SK-N-SH treated with all-trans-retinoic acid at 6 μM for 48 hours (cell line): ENCODE measurements around the gene SAP30.
A peak's percentile ranks its signal among the peaks of the same experiment; 100 is the strongest.

ENCODE experiments used
- ATAC-seq: fragments of 200-7000 bp; cut with Tn5 transposase; 3 replicates; pipeline ENCODE4 v1.9.1; 2020; ENCODE audit warnings: mild to moderate bottlenecking, moderate library complexity
- ARNTL ChIP-seq: fragments of 450-650 bp; formaldehyde crosslinking; IDR thresholded peaks from 2 replicates; pipeline ENCODE4 v1.5.0; 2020; ENCODE audit warnings: low read depth, mild to moderate bottlenecking, moderate library complexity, borderline replicate concordance
- BACH2 ChIP-seq: fragments of 250-450 bp; sonication (Bioruptor Pico); IDR thresholded peaks from 2 replicates; pipeline ENCODE4 v1.9.0; 2021; ENCODE audit warnings: mild to moderate bottlenecking, borderline replicate concordance
- CREB5 ChIP-seq: fragments of 250-450 bp; sonication (Bioruptor Pico); IDR thresholded peaks from 2 replicates; pipeline ENCODE4 v1.5.1; 2020; ENCODE audit warnings: low read depth, mild to moderate bottlenecking, moderate library complexity
- CSDC2 ChIP-seq: fragments of 250-450 bp; sonication (Bioruptor Pico); IDR thresholded peaks from 2 replicates; pipeline ENCODE4 v1.5.0; 2020; ENCODE audit warnings: mild to moderate bottlenecking, moderate library complexity
- CSRNP3 ChIP-seq: fragments of 250-450 bp; sonication (Bioruptor Pico); IDR thresholded peaks from 2 replicates; pipeline ENCODE4 v1.5.1; 2021; ENCODE audit warnings: mild to moderate bottlenecking, moderate library complexity
- ESRRG ChIP-seq: fragments of 250-450 bp; sonication (Bioruptor Pico); IDR thresholded peaks from 2 replicates; pipeline ENCODE4 v1.6.1; 2021; ENCODE audit warnings: mild to moderate bottlenecking
- GLIS3 ChIP-seq: fragments of 250-450 bp; sonication (Bioruptor Pico); IDR thresholded peaks from 2 replicates; pipeline ENCODE4 v1.5.0; 2020; ENCODE audit warnings: mild to moderate bottlenecking, moderate library complexity
- ISL1 ChIP-seq: fragments of 250-450 bp; sonication (Bioruptor Pico); IDR thresholded peaks from 2 replicates; pipeline ENCODE4 v2.1.2; 2022; ENCODE audit warnings: mild to moderate bottlenecking, moderate library complexity
- OSR1 ChIP-seq: fragments of 250-450 bp; sonication (Bioruptor Pico); IDR thresholded peaks from 2 replicates; pipeline ENCODE4 v1.8.0; 2022; ENCODE audit warnings: moderate library complexity, mild to moderate bottlenecking, inconsistent platforms
- PATZ1 ChIP-seq: fragments of 250-450 bp; sonication (Bioruptor Pico); IDR thresholded peaks from 2 replicates; pipeline ENCODE4 v1.8.0; 2020; ENCODE audit warnings: mild to moderate bottlenecking, moderate library complexity, borderline replicate concordance
- POU6F1 ChIP-seq: fragments of 250-450 bp; sonication (Bioruptor Pico); IDR thresholded peaks from 2 replicates; pipeline ENCODE4 v1.8.0; 2021; ENCODE audit warnings: low read depth, mild to moderate bottlenecking, moderate library complexity, borderline replicate concordance
- PPARA ChIP-seq: fragments of 250-450 bp; sonication (Bioruptor Pico); IDR thresholded peaks from 2 replicates; pipeline ENCODE4 v1.5.0; 2020; ENCODE audit warnings: mild to moderate bottlenecking, borderline replicate concordance
- RARB ChIP-seq: fragments of 250-450 bp; sonication (Bioruptor Pico); IDR thresholded peaks from 2 replicates; pipeline ENCODE4 v1.8.0; 2021; ENCODE audit warnings: mild to moderate bottlenecking, moderate library complexity
- SNAI2 ChIP-seq: fragments of 250-450 bp; sonication (Bioruptor Pico); IDR thresholded peaks from 2 replicates; pipeline ENCODE4 v1.5.0; 2020; ENCODE audit warnings: mild to moderate bottlenecking, moderate library complexity
- TCF4 ChIP-seq: fragments of 250-450 bp; sonication (Bioruptor Pico); IDR thresholded peaks from 2 replicates; pipeline ENCODE4 v1.8.0; 2021; ENCODE audit warnings: mild to moderate bottlenecking, moderate library complexity, borderline replicate concordance
- TOX ChIP-seq: fragments of 250-450 bp; sonication (Bioruptor Pico); IDR thresholded peaks from 2 replicates; pipeline ENCODE4 v1.8.0; 2021; ENCODE audit warnings: mild to moderate bottlenecking, moderate library complexity, borderline replicate concordance
- TSHZ2 ChIP-seq: fragments of 250-450 bp; sonication (Bioruptor Pico); IDR thresholded peaks from 2 replicates; pipeline ENCODE4 v1.5.0; 2020; ENCODE audit warnings: mild to moderate bottlenecking, moderate library complexity
- ZC3H10 ChIP-seq: fragments of 250-450 bp; sonication (Bioruptor Pico); IDR thresholded peaks from 2 replicates; pipeline ENCODE4 v1.5.1; 2021; ENCODE audit warnings: mild to moderate bottlenecking, moderate library complexity
- ZFP3 ChIP-seq: fragments of 250-450 bp; sonication (Bioruptor Pico); IDR thresholded peaks from 2 replicates; pipeline ENCODE4 v1.5.0; 2020; ENCODE audit warnings: mild to moderate bottlenecking, moderate library complexity
- ZFP30 ChIP-seq: fragments of 450-650 bp; formaldehyde crosslinking; IDR thresholded peaks from 2 replicates; pipeline ENCODE4 v1.5.0; 2022; ENCODE audit warnings: mild to moderate bottlenecking, moderate library complexity
- ZNF565 ChIP-seq: fragments of 450-650 bp; formaldehyde crosslinking; conservative IDR thresholded peaks from 2 replicates; pipeline ENCODE4 v1.5.0; 2020; ENCODE audit warnings: low read depth, mild to moderate bottlenecking, moderate library complexity
- ZNF70 ChIP-seq: fragments of 450-650 bp; formaldehyde crosslinking; IDR thresholded peaks from 2 replicates; pipeline ENCODE4 v1.5.0; 2020; ENCODE audit warnings: mild to moderate bottlenecking, moderate library complexity
- ZNF8 ChIP-seq: fragments of 450-650 bp; formaldehyde crosslinking; IDR thresholded peaks from 2 replicates; pipeline ENCODE4 v1.5.0; 2020; ENCODE audit warnings: mild to moderate bottlenecking, moderate library complexity

SAP30 gene

GRCh38 chr4:173380987-173381386 is 10.2 kb downstream of the SAP30 start:
- ATAC-seq = no peak
- TF ChIP-seq TCF4 (CRISPR knock-in tag) = no peak
- no peak for TF ChIP-seq SNAI2
- no peak for TF ChIP-seq CSDC2 (CRISPR knock-in tag)
- TF ChIP-seq POU6F1 (CRISPR knock-in tag) = no peak
- TF ChIP-seq ZNF565 (CRISPR knock-in tag) = no peak
- no peak for TF ChIP-seq ISL1 (CRISPR knock-in tag)
- TF ChIP-seq OSR1 = no peak
- no peak for TF ChIP-seq ZNF70 (CRISPR knock-in tag)
- TF ChIP-seq PPARA (CRISPR knock-in tag) = no peak
- TF ChIP-seq TOX (CRISPR knock-in tag) = no peak
- no peak for TF ChIP-seq ZFP30 (CRISPR knock-in tag)
- no peak for TF ChIP-seq GLIS3 (CRISPR knock-in tag)
- no peak for TF ChIP-seq ZNF8 (CRISPR knock-in tag)
- no peak for TF ChIP-seq ARNTL (CRISPR knock-in tag)
- TF ChIP-seq ZC3H10 (CRISPR knock-in tag) = no peak

- TF ChIP-seq BACH2 (CRISPR knock-in tag) = no peak
- no peak for TF ChIP-seq GLIS3 (CRISPR knock-in tag)
- TF ChIP-seq ARNTL (CRISPR knock-in tag) = no peak
- no peak for TF ChIP-seq ESRRG (CRISPR knock-in tag)
- TF ChIP-seq CSRNP3 = no peak
- no peak for TF ChIP-seq TOX (CRISPR knock-in tag)
- no peak for TF ChIP-seq PATZ1 (CRISPR knock-in tag)
- TF ChIP-seq ZC3H10 (CRISPR knock-in tag) = no peak
- no peak for TF ChIP-seq ZFP3 (CRISPR knock-in tag)
- TF ChIP-seq CREB5 (CRISPR knock-in tag) = no peak
- no peak for TF ChIP-seq ZNF565 (CRISPR knock-in tag)
- TF ChIP-seq TSHZ2 (CRISPR knock-in tag) = no peak
- no peak for TF ChIP-seq PPARA (CRISPR knock-in tag)
- no peak for TF ChIP-seq RARB (CRISPR knock-in tag)
- no peak for TF ChIP-seq ZFP30 (CRISPR knock-in tag)
- TF ChIP-seq POU6F1 (CRISPR knock-in tag) = no peak
- no peak for TF ChIP-seq ISL1 (CRISPR knock-in tag)
- 0 out of 3 replicates have a peak, but pooled peaks have one; percentile 32 for ATAC-seq
Observed at GRCh38 chr4:173381610-173382009, 10.9 kb downstream of the SAP30 start.
